Limb (tissue), 2 donors: Measurements from ENCODE around the gene CLEC20A.

Source experiments
- DNase-seq, 2 donors: peaks; one replicate each; pipeline ENCODE4 v3.0.0-alpha.2; 2016; ENCODE audit errors: extremely low spot score in 2 of 2

Gene CLEC20A

GRCh38 chr1:178477841-178478240 is 18.9 kb downstream of the CLEC20A start:
- no peak for DNase-seq

- no peak for DNase-seq
These were observed 19.4 kb downstream of the CLEC20A start for GRCh38 chr1:178477373-178477772.

- DNase-seq = no peak
These were observed 24.2 kb downstream of the CLEC20A start for GRCh38 chr1:178472531-178472930.

- no peak for DNase-seq
These were observed 26.3 kb downstream of the CLEC20A start for GRCh38 chr1:178470411-178470960.

GRCh38 chr1:178467837-178468236 is 28.9 kb downstream of the CLEC20A start:
- no peak for DNase-seq

- no peak for DNase-seq
These were observed 31.8 kb downstream of the CLEC20A start for GRCh38 chr1:178465011-178465410.

- no peak for DNase-seq
These were observed 32.2 kb downstream of the CLEC20A start for GRCh38 chr1:178464566-178464965.

GRCh38 chr1:178464141-178464540 is 32.6 kb downstream of the CLEC20A start:
- no peak for DNase-seq

- DNase-seq = no peak
These were observed 35.1 kb downstream of the CLEC20A start for GRCh38 chr1:178461701-178462100.

GRCh38 chr1:178461104-178461503 is 35.7 kb downstream of the CLEC20A start:
- no peak for DNase-seq

- DNase-seq = no peak
These were observed 38.6 kb downstream of the CLEC20A start for GRCh38 chr1:178458203-178458602.

- no peak for DNase-seq
These were observed 39.1 kb downstream of the CLEC20A start for GRCh38 chr1:178457651-178458050.

GRCh38 chr1:178456472-178456871 is 40.3 kb downstream of the CLEC20A start:
- no peak for DNase-seq

- DNase-seq = no peak
These were observed 44.8 kb downstream of the CLEC20A start for GRCh38 chr1:178452013-178452412.

GRCh38 chr1:178451529-178451928 is 45.2 kb downstream of the CLEC20A start:
- no peak for DNase-seq

GRCh38 chr1:178450871-178451270 is 45.9 kb downstream of the CLEC20A start:
- DNase-seq = no peak

- DNase-seq = no peak
These were observed 53.8 kb downstream of the CLEC20A start for GRCh38 chr1:178442925-178443324.

- DNase-seq = no peak
These were observed 58.3 kb downstream of the CLEC20A start for GRCh38 chr1:178438432-178438831.

GRCh38 chr1:178436899-178437298 is 59.9 kb downstream of the CLEC20A start:
- DNase-seq = no peak

GRCh38 chr1:178434899-178435435 is 61.8 kb downstream of the CLEC20A start:
- no peak for DNase-seq

GRCh38 chr1:178434360-178434759 is 62.4 kb downstream of the CLEC20A start:
- DNase-seq = no peak
